ENCODE data around the gene MICA. TPM values are rescaled to one million over a fixed set of nuclear protein-coding genes. Genes with fewer than 3 reads are reported as not detected.

Gene MICA
- total RNA-seq, 4 donors from 2014 or later = 13.7 to 18.0 (median 16.6) TPM

GRCh38 chr6:31357886-31358285, 45.5 kb upstream of the MICA start:
- TF ChIP-seq, protein P1, sequence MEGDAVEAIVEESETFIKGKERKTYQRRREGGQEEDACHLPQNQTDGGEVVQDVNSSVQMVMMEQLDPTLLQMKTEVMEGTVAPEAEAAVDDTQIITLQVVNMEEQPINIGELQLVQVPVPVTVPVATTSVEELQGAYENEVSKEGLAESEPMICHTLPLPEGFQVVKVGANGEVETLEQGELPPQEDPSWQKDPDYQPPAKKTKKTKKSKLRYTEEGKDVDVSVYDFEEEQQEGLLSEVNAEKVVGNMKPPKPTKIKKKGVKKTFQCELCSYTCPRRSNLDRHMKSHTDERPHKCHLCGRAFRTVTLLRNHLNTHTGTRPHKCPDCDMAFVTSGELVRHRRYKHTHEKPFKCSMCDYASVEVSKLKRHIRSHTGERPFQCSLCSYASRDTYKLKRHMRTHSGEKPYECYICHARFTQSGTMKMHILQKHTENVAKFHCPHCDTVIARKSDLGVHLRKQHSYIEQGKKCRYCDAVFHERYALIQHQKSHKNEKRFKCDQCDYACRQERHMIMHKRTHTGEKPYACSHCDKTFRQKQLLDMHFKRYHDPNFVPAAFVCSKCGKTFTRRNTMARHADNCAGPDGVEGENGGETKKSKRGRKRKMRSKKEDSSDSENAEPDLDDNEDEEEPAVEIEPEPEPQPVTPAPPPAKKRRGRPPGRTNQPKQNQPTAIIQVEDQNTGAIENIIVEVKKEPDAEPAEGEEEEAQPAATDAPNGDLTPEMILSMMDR (IDR thresholded peaks at IDR 0.05) = no peak
- ATAC-seq (ENCODE audit: low FRiP score) (no peak), DNase-seq (ENCODE audit: low spot score) (no peak)

GRCh38 chr6:31358302-31358701, 45.1 kb upstream of the MICA start:
- DNase-seq (ENCODE audit: low spot score) (no peak), ATAC-seq (ENCODE audit: low FRiP score) (no peak)
- TF ChIP-seq, protein P1 (IDR thresholded peaks at IDR 0.05) = no peak

DNA sequence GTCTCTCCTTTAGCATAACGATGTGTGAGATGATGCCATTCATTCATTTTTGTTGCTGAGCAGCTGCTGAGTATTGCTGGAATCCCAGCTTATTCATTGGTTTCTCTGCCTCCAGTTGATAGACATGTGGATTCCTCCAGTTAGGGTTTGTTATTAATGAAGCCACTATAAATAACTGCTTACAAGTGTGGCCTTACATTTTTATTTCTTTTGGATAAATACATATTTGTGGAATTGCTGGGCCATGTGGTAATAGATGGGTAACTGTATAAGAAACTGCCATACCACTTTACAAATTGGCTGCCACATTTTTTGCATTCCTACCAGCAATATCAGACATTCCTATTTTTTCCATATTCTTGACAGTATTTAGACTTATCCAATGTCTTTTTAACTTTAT, 43.8 kb upstream of the MICA start:
- ATAC-seq (ENCODE audit: low FRiP score) = no peak
- TF ChIP-seq, protein P1 (IDR thresholded peaks at IDR 0.05) = no peak
- DNase-seq (ENCODE audit: low spot score) = no peak

DNA sequence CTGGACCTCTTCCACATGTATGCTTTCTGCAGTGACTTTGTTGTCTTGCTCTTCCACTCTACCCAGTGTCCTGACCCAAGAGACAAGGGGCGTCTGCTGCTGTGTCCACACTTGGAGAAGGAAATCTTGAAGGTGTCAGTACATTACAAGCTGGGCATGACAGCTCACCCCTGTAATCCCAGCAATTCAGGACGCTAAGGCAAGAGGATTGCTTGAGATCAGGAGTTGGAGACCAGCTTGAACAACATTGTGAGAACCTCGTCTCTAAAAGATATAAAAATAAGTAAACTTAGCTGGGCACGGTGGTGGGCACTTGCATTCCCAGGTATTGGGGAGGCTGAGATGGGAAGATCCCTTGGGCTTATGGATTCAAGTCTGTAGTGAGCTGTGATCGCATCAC, 40.6 kb upstream of the MICA start:
- TF ChIP-seq, protein P1 (IDR thresholded peaks at IDR 0.05) = no peak
- ATAC-seq (ENCODE audit: low FRiP score) (no peak), DNase-seq (ENCODE audit: low spot score) (no peak)

GRCh38 chr6:31363811-31364210, 39.6 kb upstream of the MICA start:
- ATAC-seq (ENCODE audit: low FRiP score) (no peak), DNase-seq (ENCODE audit: low spot score) (no peak)
- TF ChIP-seq, protein P1 (IDR thresholded peaks at IDR 0.05) = no peak

GRCh38 chr6:31365864-31366263, 37.5 kb upstream of the MICA start:
- TF ChIP-seq, protein P1 (IDR thresholded peaks at IDR 0.05) = no peak
- DNase-seq (ENCODE audit: low spot score) = no peak
- ATAC-seq (ENCODE audit: low FRiP score) = no peak

DNA sequence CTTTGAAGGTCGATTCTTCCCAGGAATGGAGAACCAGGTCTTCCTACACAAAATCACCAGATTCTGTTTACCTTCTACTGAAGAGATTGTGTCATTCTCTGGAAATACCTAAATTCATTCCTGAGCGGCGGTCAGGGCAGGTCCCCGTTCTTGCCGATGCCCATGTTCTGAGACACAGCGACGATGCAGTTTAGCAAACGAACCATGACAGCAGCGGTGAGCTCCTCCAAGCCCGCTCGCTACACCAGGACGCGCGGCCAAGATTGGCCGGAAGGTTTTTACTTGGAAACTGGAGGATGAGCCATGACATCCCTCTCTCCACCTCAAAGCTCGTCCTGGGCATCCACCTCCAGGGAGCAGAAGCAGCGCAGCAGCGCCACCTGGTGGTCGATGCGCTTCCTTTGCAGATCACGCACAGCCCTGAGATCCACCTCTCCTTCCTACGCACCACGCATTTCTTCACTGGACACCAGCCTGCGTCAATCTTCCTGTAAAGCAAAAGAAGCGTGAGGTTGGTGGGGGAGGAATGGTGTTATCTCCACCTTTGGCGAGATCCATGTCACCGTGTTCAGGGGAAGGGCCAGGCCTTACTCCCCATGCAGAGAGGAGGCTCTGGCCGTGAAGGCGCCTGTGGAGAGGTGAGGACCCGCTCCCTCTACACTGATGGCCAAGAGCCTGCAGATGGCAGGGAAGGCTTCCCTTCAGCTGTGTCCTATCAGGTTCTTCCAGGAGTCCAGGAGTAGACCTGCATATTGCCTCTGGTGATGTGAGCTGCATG, 36.5 kb upstream of the MICA start:
- TF ChIP-seq, protein P1 (IDR thresholded peaks at IDR 0.05) = peak in 1 of 3 donors; percentile 88
- ATAC-seq (ENCODE audit: low FRiP score) (peak; percentile 99), DNase-seq (ENCODE audit: low spot score) (peak; percentile 81)

Data from omental fat pad (tissue), 4 donors.